WTC11 (cell line): ENCODE results near the gene DISP2. TPM values are rescaled to one million over a fixed set of nuclear protein-coding genes. Genes with fewer than 3 reads are reported as not detected.

Experiments
- ATAC-seq: fragments of 200-7000 bp; cut with Tn5 transposase; 2 replicates; pipeline ENCODE4 v1.10.0; 2021; ENCODE audit warnings: mild to moderate bottlenecking, moderate library complexity
- CTCF ChIA-PET: fragments of 300-600 bp; sonication (Branson Sonifier 250); formaldehyde crosslinking; loops from one replicate; lab custom pipeline; 2021; ENCODE audit warnings: antibody characterized with exemption; lab: Charles Lee
- POLR2A ChIA-PET: fragments of 350-600 bp; sonication (Branson Sonifier 250); formaldehyde crosslinking; loops from one replicate; lab custom pipeline; 2021; ENCODE audit warnings: antibody characterized with exemption; lab: Charles Lee
- DNase-seq: peaks from one replicate; pipeline ENCODE4 v3.0.0; 2021; ENCODE audit warnings: low spot score
- H3K27ac Mint-ChIP-seq: 2 replicates; pipeline ENCODE4 v1.8.0; 2021; ENCODE audit warnings: mixed read lengths
- H3K27me3 Mint-ChIP-seq: 2 replicates; pipeline ENCODE4 v1.8.0; 2021; ENCODE audit warnings: low read depth, mild to moderate bottlenecking, moderate library complexity, mixed read lengths
- H3K36me3 Mint-ChIP-seq: 2 replicates; pipeline ENCODE4 v1.8.0; 2021; ENCODE audit warnings: mixed read lengths
- H3K4me1 Mint-ChIP-seq: 2 replicates; pipeline ENCODE4 v1.8.0; 2022; ENCODE audit warnings: mixed read lengths
- H3K4me3 Mint-ChIP-seq: 2 replicates; pipeline ENCODE4 v1.8.0; 2021; ENCODE audit warnings: mild to moderate bottlenecking, moderate library complexity, mixed read lengths
- H3K9me3 Mint-ChIP-seq: 2 replicates; pipeline ENCODE4 v1.8.0; 2021; ENCODE audit warnings: mixed read lengths
- ATF1 ChIP-seq: sonication (generic); formaldehyde crosslinking; IDR thresholded peaks from 2 replicates; pipeline ENCODE4 v1.8.1; 2023; ENCODE audit warnings: mild to moderate bottlenecking, moderate library complexity, missing genetic modification reagents
- ATF3 ChIP-seq: sonication (generic); formaldehyde crosslinking; conservative IDR thresholded peaks from 2 replicates; pipeline ENCODE4 v1.8.1; 2022; ENCODE audit warnings: mild to moderate bottlenecking, missing genetic modification reagents
- EMX1 ChIP-seq: fragments of 250-450 bp; sonication (Bioruptor Pico); IDR thresholded peaks from 2 replicates; pipeline ENCODE4 v1.8.0; 2021; ENCODE audit warnings: mild to moderate bottlenecking
- FOXJ3 ChIP-seq: sonication (generic); formaldehyde crosslinking; IDR thresholded peaks from 2 replicates; pipeline ENCODE4 v1.9.0; 2021; ENCODE audit warnings: missing genetic modification reagents, mild to moderate bottlenecking, borderline replicate concordance
- HMGA2 ChIP-seq: fragments of 250-450 bp; sonication (Bioruptor Pico); IDR thresholded peaks from 2 replicates; pipeline ENCODE4 v1.4.0; 2021; ENCODE audit warnings: mild to moderate bottlenecking, moderate library complexity
- JAZF1 ChIP-seq: fragments of 250-450 bp; sonication (Bioruptor Pico); IDR thresholded peaks from 2 replicates; pipeline ENCODE4 v1.9.0; 2021; ENCODE audit warnings: moderate library complexity, mild to moderate bottlenecking, inconsistent platforms
- KAT7 ChIP-seq: sonication (generic); formaldehyde crosslinking; IDR thresholded peaks from 2 replicates; pipeline ENCODE4 v1.8.1; 2023; ENCODE audit warnings: missing genetic modification reagents, mild to moderate bottlenecking, borderline replicate concordance
- NFATC4 ChIP-seq: fragments of 250-450 bp; sonication (Bioruptor Pico); IDR thresholded peaks from 2 replicates; pipeline ENCODE4 v1.9.0; 2021; ENCODE audit warnings: mild to moderate bottlenecking
- RORB ChIP-seq: fragments of 250-450 bp; sonication (Bioruptor Pico); IDR thresholded peaks from 2 replicates; pipeline ENCODE4 v1.9.0; 2021; ENCODE audit warnings: mild to moderate bottlenecking
- ZBTB21 ChIP-seq: sonication (generic); formaldehyde crosslinking; IDR thresholded peaks from 2 replicates; pipeline ENCODE4 v1.8.1; 2023; ENCODE audit warnings: mild to moderate bottlenecking, missing genetic modification reagents, borderline replicate concordance
- ZNF219 ChIP-seq: sonication (generic); formaldehyde crosslinking; IDR thresholded peaks from 2 replicates; pipeline ENCODE4 v1.8.0; 2023; ENCODE audit warnings: missing genetic modification reagents, mild to moderate bottlenecking, borderline replicate concordance
- ZNF317 ChIP-seq: sonication (generic); formaldehyde crosslinking; IDR thresholded peaks from 2 replicates; pipeline ENCODE4 v1.8.1; 2023; ENCODE audit warnings: low read depth, mild to moderate bottlenecking, moderate library complexity, missing genetic modification reagents, borderline replicate concordance
- ZNF396 ChIP-seq: fragments of 250-450 bp; sonication (Bioruptor Pico); IDR thresholded peaks from 2 replicates; pipeline ENCODE4 v1.8.0; 2021; ENCODE audit warnings: mild to moderate bottlenecking, moderate library complexity, borderline replicate concordance
- total RNA-seq: library from RNA; stranded (reverse); gene quantifications from 3 replicates; pipeline ENCODE4 v1.2.3, GENCODE V29; 2021
- TF ChIP-seq, protein P1 (sequence below): fragments of 250-450 bp; sonication (Bioruptor Pico); IDR thresholded peaks from 2 replicates; pipeline ENCODE4 v1.9.0; 2021; ENCODE audit warnings: mild to moderate bottlenecking, borderline replicate concordance
- TF ChIP-seq, protein P2 (sequence below): sonication (generic); formaldehyde crosslinking; IDR thresholded peaks from 2 replicates; pipeline ENCODE4 v1.8.0; 2022; ENCODE audit warnings: missing genetic modification reagents
- TF ChIP-seq, protein P3 (sequence below): sonication (generic); formaldehyde crosslinking; IDR thresholded peaks from 2 replicates; pipeline ENCODE4 v1.8.1; 2022; ENCODE audit warnings: low read depth, mild to moderate bottlenecking, moderate library complexity, missing genetic modification reagents, borderline replicate concordance
- TF ChIP-seq, protein P4 (sequence below): fragments of 250-450 bp; sonication (Bioruptor Pico); IDR thresholded peaks from 2 replicates; pipeline ENCODE4 v1.9.0; 2021; ENCODE audit warnings: moderate library complexity, mild to moderate bottlenecking, inconsistent platforms, borderline replicate concordance

The DISP2 gene
- total RNA-seq, 1 experiment from 2014 or later = 3.5 TPM

- TF ChIP-seq, protein P1, sequence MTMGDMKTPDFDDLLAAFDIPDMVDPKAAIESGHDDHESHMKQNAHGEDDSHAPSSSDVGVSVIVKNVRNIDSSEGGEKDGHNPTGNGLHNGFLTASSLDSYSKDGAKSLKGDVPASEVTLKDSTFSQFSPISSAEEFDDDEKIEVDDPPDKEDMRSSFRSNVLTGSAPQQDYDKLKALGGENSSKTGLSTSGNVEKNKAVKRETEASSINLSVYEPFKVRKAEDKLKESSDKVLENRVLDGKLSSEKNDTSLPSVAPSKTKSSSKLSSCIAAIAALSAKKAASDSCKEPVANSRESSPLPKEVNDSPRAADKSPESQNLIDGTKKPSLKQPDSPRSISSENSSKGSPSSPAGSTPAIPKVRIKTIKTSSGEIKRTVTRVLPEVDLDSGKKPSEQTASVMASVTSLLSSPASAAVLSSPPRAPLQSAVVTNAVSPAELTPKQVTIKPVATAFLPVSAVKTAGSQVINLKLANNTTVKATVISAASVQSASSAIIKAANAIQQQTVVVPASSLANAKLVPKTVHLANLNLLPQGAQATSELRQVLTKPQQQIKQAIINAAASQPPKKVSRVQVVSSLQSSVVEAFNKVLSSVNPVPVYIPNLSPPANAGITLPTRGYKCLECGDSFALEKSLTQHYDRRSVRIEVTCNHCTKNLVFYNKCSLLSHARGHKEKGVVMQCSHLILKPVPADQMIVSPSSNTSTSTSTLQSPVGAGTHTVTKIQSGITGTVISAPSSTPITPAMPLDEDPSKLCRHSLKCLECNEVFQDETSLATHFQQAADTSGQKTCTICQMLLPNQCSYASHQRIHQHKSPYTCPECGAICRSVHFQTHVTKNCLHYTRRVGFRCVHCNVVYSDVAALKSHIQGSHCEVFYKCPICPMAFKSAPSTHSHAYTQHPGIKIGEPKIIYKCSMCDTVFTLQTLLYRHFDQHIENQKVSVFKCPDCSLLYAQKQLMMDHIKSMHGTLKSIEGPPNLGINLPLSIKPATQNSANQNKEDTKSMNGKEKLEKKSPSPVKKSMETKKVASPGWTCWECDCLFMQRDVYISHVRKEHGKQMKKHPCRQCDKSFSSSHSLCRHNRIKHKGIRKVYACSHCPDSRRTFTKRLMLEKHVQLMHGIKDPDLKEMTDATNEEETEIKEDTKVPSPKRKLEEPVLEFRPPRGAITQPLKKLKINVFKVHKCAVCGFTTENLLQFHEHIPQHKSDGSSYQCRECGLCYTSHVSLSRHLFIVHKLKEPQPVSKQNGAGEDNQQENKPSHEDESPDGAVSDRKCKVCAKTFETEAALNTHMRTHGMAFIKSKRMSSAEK (CRISPR knock-in tag) = no peak
- TF ChIP-seq ZBTB21 (CRISPR knock-in tag) (no peak), KAT7 (CRISPR knock-in tag) (no peak), EMX1 (CRISPR knock-in tag) (no peak), ATF1 (CRISPR knock-in tag) (no peak), HMGA2 (CRISPR knock-in tag) (no peak), ZNF317 (CRISPR knock-in tag) (no peak), FOXJ3 (no peak), NFATC4 (CRISPR knock-in tag) (no peak), RORB (no peak), ATF3 (CRISPR knock-in tag) (no peak), ZNF219 (CRISPR knock-in tag) (no peak), ZNF396 (no peak), JAZF1 (no peak)
- TF ChIP-seq, protein P2, sequence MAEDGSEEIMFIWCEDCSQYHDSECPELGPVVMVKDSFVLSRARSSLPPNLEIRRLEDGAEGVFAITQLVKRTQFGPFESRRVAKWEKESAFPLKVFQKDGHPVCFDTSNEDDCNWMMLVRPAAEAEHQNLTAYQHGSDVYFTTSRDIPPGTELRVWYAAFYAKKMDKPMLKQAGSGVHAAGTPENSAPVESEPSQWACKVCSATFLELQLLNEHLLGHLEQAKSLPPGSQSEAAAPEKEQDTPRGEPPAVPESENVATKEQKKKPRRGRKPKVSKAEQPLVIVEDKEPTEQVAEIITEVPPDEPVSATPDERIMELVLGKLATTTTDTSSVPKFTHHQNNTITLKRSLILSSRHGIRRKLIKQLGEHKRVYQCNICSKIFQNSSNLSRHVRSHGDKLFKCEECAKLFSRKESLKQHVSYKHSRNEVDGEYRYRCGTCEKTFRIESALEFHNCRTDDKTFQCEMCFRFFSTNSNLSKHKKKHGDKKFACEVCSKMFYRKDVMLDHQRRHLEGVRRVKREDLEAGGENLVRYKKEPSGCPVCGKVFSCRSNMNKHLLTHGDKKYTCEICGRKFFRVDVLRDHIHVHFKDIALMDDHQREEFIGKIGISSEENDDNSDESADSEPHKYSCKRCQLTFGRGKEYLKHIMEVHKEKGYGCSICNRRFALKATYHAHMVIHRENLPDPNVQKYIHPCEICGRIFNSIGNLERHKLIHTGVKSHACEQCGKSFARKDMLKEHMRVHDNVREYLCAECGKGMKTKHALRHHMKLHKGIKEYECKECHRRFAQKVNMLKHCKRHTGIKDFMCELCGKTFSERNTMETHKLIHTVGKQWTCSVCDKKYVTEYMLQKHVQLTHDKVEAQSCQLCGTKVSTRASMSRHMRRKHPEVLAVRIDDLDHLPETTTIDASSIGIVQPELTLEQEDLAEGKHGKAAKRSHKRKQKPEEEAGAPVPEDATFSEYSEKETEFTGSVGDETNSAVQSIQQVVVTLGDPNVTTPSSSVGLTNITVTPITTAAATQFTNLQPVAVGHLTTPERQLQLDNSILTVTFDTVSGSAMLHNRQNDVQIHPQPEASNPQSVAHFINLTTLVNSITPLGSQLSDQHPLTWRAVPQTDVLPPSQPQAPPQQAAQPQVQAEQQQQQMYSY = no peak
- TF ChIP-seq, protein P3, sequence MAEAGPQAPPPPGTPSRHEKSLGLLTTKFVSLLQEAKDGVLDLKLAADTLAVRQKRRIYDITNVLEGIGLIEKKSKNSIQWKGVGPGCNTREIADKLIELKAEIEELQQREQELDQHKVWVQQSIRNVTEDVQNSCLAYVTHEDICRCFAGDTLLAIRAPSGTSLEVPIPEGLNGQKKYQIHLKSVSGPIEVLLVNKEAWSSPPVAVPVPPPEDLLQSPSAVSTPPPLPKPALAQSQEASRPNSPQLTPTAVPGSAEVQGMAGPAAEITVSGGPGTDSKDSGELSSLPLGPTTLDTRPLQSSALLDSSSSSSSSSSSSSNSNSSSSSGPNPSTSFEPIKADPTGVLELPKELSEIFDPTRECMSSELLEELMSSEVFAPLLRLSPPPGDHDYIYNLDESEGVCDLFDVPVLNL (CRISPR knock-in tag) = no peak
- TF ChIP-seq, protein P4, sequence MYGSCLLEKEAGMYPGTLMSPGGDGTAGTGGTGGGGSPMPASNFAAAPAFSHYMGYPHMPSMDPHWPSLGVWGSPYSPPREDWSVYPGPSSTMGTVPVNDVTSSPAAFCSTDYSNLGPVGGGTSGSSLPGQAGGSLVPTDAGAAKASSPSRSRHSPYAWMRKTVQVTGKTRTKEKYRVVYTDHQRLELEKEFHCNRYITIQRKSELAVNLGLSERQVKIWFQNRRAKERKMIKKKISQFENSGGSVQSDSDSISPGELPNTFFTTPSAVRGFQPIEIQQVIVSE (CRISPR knock-in tag) = no peak
- TF ChIP-seq, all 79 proteins: peak for 0
- no peak for ATAC-seq
- H3K9me3 Mint-ChIP-seq = no peaks in the 10 kb centered on the region
- CTCF ChIA-PET = interaction anchor here (0.7 to 9.6 kb wide), 19 partner anchors 8 to 306 kb away, joined by 3 to 234 read pairs (median 10); partner anchors contain the start of genes DISP2, INAFM2, IVD and KNSTRN
- peaks cover 19% of the 10 kb centered on the region for H3K4me1 Mint-ChIP-seq
- H3K27ac Mint-ChIP-seq = no peak overlapping the region
- H3K36me3 Mint-ChIP-seq = no peaks in the 10 kb centered on the region
- H3K4me3 Mint-ChIP-seq = no peak overlapping the region
- DNase-seq = no peak
- POLR2A ChIA-PET = interaction anchor here (0.6 to 0.8 kb wide), 2 partner anchors 21 to 54 kb away, joined by 3 to 7 read pairs; no protein-coding TSS in a partner anchor
- H3K27me3 Mint-ChIP-seq = no peaks in the 10 kb centered on the region
Measured at GRCh38 chr15:40343512-40343911, 14.5 kb upstream of the DISP2 start.
